ENCODE data around the gene FBXL7. TPM values are rescaled to one million over a fixed set of nuclear protein-coding genes. Genes with fewer than 3 reads are reported as not detected.

Gene FBXL7
- total RNA-seq, 2 experiments from 2014 or later = not detected

GRCh38 chr5:15635289-15635616 is 135.3 kb downstream of the FBXL7 start:
- TF ChIP-seq, protein P1, sequence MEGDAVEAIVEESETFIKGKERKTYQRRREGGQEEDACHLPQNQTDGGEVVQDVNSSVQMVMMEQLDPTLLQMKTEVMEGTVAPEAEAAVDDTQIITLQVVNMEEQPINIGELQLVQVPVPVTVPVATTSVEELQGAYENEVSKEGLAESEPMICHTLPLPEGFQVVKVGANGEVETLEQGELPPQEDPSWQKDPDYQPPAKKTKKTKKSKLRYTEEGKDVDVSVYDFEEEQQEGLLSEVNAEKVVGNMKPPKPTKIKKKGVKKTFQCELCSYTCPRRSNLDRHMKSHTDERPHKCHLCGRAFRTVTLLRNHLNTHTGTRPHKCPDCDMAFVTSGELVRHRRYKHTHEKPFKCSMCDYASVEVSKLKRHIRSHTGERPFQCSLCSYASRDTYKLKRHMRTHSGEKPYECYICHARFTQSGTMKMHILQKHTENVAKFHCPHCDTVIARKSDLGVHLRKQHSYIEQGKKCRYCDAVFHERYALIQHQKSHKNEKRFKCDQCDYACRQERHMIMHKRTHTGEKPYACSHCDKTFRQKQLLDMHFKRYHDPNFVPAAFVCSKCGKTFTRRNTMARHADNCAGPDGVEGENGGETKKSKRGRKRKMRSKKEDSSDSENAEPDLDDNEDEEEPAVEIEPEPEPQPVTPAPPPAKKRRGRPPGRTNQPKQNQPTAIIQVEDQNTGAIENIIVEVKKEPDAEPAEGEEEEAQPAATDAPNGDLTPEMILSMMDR (conservative IDR thresholded peaks at IDR 0.05; ENCODE audit: low read length) = no peak
- TF ChIP-seq EZH2phosphoT487 (IDR thresholded peaks at IDR 0.05; ENCODE audit: borderline replicate concordance, low read depth, low read length) = no peak
- POLR2A ChIA-PET = no interaction called here
- intact Hi-C loops (cut with micrococcal nuclease; ENCODE audit: unreplicated experiment) = no loop called here

DNA sequence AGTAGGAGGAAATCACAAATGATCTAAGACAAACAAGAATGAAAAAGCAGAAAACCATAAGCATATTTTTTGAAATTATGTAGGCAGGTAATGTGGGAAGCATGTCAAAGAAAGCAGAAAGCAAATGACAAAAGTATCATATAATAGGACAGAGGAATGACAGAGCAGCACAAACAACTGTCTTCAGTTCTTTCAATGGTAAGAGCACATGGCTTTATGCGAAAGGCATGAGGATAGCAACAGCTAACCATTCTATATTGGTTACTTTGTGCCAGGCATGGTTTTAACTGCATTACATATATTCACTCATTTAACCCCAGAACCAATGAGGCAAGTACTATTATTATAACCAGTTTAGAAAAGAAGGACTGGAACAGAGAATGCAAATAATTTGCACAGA is 137.4 kb downstream of the FBXL7 start:
- Histone ChIP-seq H3K36me3 (ENCODE audit: insufficient read depth, low read length) (no peaks in the 10 kb centered on the region), H3K4me3 (ENCODE audit: low read depth, low read length, poor library complexity, severe bottlenecking) (no peak overlapping the region), H3K4me1 (ENCODE audit: insufficient read depth, low read length, poor library complexity, severe bottlenecking) (no peaks in the 10 kb centered on the region), H3K9me3 (ENCODE audit: low read length) (no peaks in the 10 kb centered on the region), H3K27ac (ENCODE audit: low read depth, low read length, poor library complexity, severe bottlenecking) (no peak overlapping the region), H3K79me2 (ENCODE audit: insufficient read depth, low read depth, low read length) (no peaks in the 10 kb centered on the region), H2AFZ (ENCODE audit: low read length) (no peak overlapping the region), H3K4me2 (ENCODE audit: low read length) (no peak overlapping the region), H4K20me1 (ENCODE audit: insufficient read depth, low read length) (no peaks in the 10 kb centered on the region), H3K9me2 (ENCODE audit: insufficient read depth, low read length) (no peaks in the 10 kb centered on the region)
- CTCF ChIA-PET (ENCODE audit: unreplicated experiment) = no interaction called here
- DNase-seq (ENCODE audit: low spot score) = no peak
- intact Hi-C loops (cut with micrococcal nuclease; ENCODE audit: unreplicated experiment) = no loop called here
- POLR2A ChIA-PET = interaction anchor here (0.7 kb wide), 1 partner anchor 283 kb away, joined by 3 read pairs; no protein-coding TSS in a partner anchor
- no TSS peak for BruUV-seq (replicated peaks)
- TF ChIP-seq, protein P1 (conservative IDR thresholded peaks at IDR 0.05; ENCODE audit: low read length) = no peak
- TF ChIP-seq EZH2phosphoT487 (IDR thresholded peaks at IDR 0.05; ENCODE audit: borderline replicate concordance, low read depth, low read length) = no peak

More at GRCh38 chr5:15635289-15635616, 135.3 kb downstream of the FBXL7 start:
- H2AFZ ChIP-seq (ENCODE audit: low read length) = no peak overlapping the region
- H4K20me1 ChIP-seq (ENCODE audit: insufficient read depth, low read length) = no peaks in the 10 kb centered on the region
- no peak overlapping the region for H3K27ac ChIP-seq (ENCODE audit: low read depth, low read length, poor library complexity, severe bottlenecking)
- H3K9me2 ChIP-seq (ENCODE audit: insufficient read depth, low read length) = no peaks in the 10 kb centered on the region
- no peaks in the 10 kb centered on the region for H3K79me2 ChIP-seq (ENCODE audit: insufficient read depth, low read depth, low read length)
- H3K4me2 ChIP-seq (ENCODE audit: low read length) = no peak overlapping the region
- H3K36me3 ChIP-seq (ENCODE audit: insufficient read depth, low read length) = no peaks in the 10 kb centered on the region
- H3K4me3 ChIP-seq (ENCODE audit: low read depth, low read length, poor library complexity, severe bottlenecking) = no peak overlapping the region
- DNase-seq (ENCODE audit: low spot score) = no peak
- no peaks in the 10 kb centered on the region for H3K4me1 ChIP-seq (ENCODE audit: insufficient read depth, low read length, poor library complexity, severe bottlenecking)
- CTCF ChIA-PET (ENCODE audit: unreplicated experiment) = no interaction called here
- H3K9me3 ChIP-seq (ENCODE audit: low read length) = no peaks in the 10 kb centered on the region
- BruUV-seq (replicated peaks) = no TSS peak

DNA sequence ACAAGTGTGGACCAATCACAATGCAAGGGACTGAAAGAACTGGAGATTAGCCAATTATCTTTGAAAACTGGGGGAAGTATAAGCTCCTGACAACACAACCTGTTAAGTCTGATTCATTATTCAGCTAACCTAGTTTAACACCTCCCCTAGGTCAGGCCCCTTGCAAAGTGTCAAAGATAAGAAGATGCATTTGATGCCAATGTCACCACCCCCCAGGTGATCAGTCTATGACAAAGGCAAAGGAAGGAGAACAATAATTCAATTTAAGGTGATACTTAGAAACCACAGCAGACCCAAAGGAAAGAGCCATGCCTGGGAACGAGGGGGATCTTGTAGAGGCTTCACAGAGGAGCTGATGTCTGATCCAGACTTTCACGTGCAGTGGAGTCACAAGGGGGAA is 137.9 kb downstream of the FBXL7 start:
- no peaks in the 10 kb centered on the region for H3K9me3 ChIP-seq (ENCODE audit: low read length)
- no peak overlapping the region for H3K27ac ChIP-seq (ENCODE audit: low read depth, low read length, poor library complexity, severe bottlenecking)
- H3K36me3 ChIP-seq (ENCODE audit: insufficient read depth, low read length) = no peaks in the 10 kb centered on the region
- H3K4me2 ChIP-seq (ENCODE audit: low read length) = no peak overlapping the region
- CTCF ChIA-PET (ENCODE audit: unreplicated experiment) = no interaction called here
- intact Hi-C loops (cut with micrococcal nuclease; ENCODE audit: unreplicated experiment) = no loop called here
- no TSS peak for BruUV-seq (replicated peaks)
- H3K4me1 ChIP-seq (ENCODE audit: insufficient read depth, low read length, poor library complexity, severe bottlenecking) = no peaks in the 10 kb centered on the region
- no peak overlapping the region for H3K4me3 ChIP-seq (ENCODE audit: low read depth, low read length, poor library complexity, severe bottlenecking)
- H3K9me2 ChIP-seq (ENCODE audit: insufficient read depth, low read length) = no peaks in the 10 kb centered on the region
- no peak overlapping the region for H2AFZ ChIP-seq (ENCODE audit: low read length)
- DNase-seq (ENCODE audit: low spot score) = no peak
- no peaks in the 10 kb centered on the region for H3K79me2 ChIP-seq (ENCODE audit: insufficient read depth, low read depth, low read length)
- no peaks in the 10 kb centered on the region for H4K20me1 ChIP-seq (ENCODE audit: insufficient read depth, low read length)
- POLR2A ChIA-PET = no interaction called here
- TF ChIP-seq, protein P1 (conservative IDR thresholded peaks at IDR 0.05; ENCODE audit: low read length) = no peak
- TF ChIP-seq EZH2phosphoT487 (IDR thresholded peaks at IDR 0.05; ENCODE audit: borderline replicate concordance, low read depth, low read length) = no peak
